Tongue (tissue), 2 donors: ENCODE results near the gene FAM117B. TPM values are rescaled to one million over a fixed set of nuclear protein-coding genes. Genes with fewer than 3 reads are reported as not detected.
"Not testable (repeated sequence)": the region's sequence is repeated elsewhere in the genome, so short reads cannot be mapped to it uniquely, and the experiment has no call there.

Source experiments
- DNase-seq: peaks from one replicate; pipeline ENCODE4 v3.0.0-alpha.2; 2015
- total RNA-seq: library from RNA; depleted of rRNA; stranded (reverse); fragments of >200 nt; gene quantifications from one replicate; pipeline ENCODE4 v1.2.3, GENCODE V29; 2014

FAM117B gene
- total RNA-seq, 1 donor from 2014 or later: 8.1 TPM

- no peak for DNase-seq
These were observed 69.5 kb downstream of the FAM117B start for GRCh38 chr2:202704248-202704647.

GRCh38 chr2:202705446-202706020 lies 70.8 kb downstream of the FAM117B start:
- no peak for DNase-seq

GRCh38 chr2:202714971-202715935 lies 80.5 kb downstream of the FAM117B start:
- not testable (repeated sequence) for DNase-seq

DNA sequence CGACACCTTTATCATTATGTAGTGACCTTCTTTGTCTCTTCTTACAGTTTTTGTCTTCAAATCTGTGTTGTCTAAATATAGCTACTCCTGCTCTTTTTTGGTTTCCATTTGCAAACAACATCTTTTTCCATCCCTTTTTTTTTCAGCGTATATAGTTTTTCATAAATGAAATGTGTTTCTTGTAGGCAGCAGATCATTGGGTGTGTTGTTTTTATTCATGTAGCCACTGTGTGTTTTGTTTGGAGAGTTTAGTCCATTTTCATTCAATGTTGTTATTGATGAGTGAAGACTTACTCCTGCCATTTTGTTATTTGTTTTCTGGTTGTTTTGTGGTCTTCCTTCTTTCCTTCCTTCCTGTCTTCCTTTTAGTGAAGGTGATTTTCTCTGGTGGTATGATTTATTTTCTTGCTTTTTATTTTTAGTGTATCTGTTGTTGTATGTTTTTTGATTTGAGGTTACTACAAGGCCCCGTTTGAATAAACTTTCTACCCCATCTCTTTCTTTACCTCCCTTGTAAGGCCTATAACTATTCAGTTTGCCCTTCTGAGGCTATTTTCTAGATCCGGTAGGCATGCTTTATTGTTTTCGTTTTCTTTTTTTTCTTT lies 81.4 kb downstream of the FAM117B start:
- no peak for DNase-seq

- DNase-seq: no peak
These were observed 82.3 kb downstream of the FAM117B start for GRCh38 chr2:202716953-202717597.

- DNase-seq: no peak
These were observed 83.0 kb downstream of the FAM117B start for GRCh38 chr2:202717598-202718310.

GRCh38 chr2:202718614-202719013 lies 83.8 kb downstream of the FAM117B start:
- no peak for DNase-seq

DNA sequence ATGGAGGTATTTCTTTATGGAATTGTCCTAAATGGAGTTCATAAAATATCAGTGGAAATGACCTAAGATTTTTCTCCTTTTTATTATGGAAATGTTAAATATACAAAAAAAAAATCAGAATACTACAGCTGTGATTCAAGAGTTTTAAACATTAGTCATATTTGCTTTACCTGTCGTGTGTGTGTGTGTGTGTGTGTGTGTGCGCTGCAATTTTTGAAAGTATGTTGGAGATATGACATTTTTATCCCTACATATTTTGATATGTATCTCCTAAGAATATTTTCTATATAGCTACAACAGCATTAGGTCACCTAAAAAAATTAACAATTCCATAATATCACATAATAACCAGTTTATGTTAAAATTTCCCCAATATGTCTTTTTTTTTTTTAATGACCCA lies 85.5 kb downstream of the FAM117B start:
- no peak for DNase-seq

GRCh38 chr2:202721621-202722020 lies 86.9 kb downstream of the FAM117B start:
- DNase-seq: no peak

GRCh38 chr2:202723746-202724145 lies 89.0 kb downstream of the FAM117B start:
- no peak for DNase-seq

- no peak for DNase-seq
These were observed 91.3 kb downstream of the FAM117B start for GRCh38 chr2:202726070-202726469.

DNA sequence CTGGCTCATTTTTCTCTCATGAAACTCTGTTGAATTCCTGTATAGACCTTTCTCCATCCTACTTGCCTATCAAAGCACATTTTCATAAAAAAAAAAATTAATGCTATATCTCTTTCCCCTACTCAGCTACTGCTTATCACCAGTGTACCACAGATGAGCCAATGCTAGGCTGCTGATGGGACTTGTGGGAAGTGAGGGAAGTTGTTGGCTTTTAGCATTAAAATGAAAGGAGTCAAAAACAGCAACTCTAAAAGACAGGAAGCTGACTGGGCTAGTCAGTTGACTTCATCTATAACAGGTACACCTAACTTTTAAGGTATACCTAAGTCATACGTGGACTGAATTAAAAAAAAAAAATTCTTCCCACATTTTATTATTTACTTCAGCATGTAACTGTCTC lies 102.1 kb downstream of the FAM117B start:
- no peak for DNase-seq

DNA sequence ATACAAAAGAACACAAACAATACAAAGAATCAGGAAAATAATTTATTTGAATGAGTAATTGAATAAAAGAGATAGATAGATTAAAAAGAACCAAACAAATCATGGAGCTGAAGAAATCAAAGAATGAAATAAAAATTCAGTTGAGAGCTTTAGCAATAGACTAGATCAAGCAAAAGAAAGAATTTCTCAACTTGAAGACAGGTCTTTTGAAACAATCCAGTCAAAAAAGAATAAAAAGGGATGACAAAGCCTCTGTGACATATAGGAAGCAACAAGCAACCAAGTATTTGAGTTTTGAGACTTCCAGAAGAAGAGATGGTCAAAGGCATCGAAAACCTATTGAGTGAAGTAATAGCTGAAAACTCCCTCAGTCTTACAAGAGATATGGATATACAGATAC lies 108.8 kb downstream of the FAM117B start:
- DNase-seq: no peak

DNA sequence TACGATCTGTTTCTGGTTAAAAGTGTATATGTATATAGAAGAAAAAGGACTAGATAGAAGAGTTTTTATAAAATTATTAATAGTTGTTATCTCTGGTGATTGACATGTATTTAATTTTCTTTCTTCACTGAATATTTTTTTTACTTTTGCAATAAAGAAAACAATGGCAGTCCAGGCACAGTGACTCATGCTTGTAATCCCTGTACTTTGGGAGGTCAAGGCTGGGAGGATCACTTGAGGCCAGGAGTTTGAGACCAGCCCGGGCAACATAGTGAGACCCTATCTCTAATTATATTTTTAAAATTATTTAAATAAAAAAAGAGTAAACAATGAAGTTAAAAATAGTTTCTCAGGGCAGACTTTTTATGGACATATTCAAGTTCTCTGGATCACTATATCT lies 114.7 kb downstream of the FAM117B start:
- no peak for DNase-seq

- no peak for DNase-seq
These were observed 116.1 kb downstream of the FAM117B start for GRCh38 chr2:202750763-202751427.

GRCh38 chr2:202752071-202752470 lies 117.3 kb downstream of the FAM117B start:
- no peak for DNase-seq

GRCh38 chr2:202754936-202755335 lies 120.2 kb downstream of the FAM117B start:
- DNase-seq: no peak

DNA sequence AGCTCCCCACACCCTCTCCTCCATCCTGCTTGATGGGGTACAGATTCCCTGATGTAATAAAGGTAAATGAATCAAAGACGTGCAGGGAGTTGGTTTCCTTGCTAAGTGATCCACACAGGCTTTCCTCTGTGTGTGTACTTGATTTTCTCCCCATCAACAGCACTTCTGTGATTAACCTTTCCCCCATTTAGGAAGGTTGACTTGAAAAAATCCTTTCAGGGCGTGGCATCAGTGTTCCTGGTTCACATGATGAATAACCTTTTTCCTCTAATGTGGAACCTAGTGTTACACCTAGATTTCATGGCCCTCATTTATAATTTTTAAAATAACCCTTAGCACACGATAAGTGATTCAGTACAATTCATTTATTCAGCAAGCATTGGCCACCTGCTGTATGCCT lies 121.8 kb downstream of the FAM117B start:
- no peak for DNase-seq

- no peak for DNase-seq
These were observed 122.6 kb downstream of the FAM117B start for GRCh38 chr2:202757339-202757738.

DNA sequence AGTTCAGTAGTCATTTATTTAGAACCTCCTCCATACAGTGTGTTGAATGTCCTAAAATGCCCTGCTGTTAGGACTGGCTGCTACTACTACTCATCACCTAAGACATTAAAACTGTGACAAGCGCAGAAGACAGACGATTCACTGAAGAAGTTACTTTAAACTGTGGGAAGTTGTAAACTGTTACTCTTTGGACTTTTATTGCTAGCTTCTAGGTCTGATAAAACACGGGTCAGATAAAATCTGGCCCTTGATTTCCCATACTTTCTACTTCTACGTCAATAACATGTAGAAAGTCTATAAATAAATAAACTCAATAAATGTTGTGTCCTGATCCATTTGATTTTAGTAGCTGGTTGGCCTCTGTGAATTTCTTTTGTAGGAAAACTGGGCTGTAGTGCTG lies 123.4 kb downstream of the FAM117B start:
- no peak for DNase-seq

- no peak for DNase-seq
These were observed 123.8 kb downstream of the FAM117B start for GRCh38 chr2:202758604-202759003.

DNA sequence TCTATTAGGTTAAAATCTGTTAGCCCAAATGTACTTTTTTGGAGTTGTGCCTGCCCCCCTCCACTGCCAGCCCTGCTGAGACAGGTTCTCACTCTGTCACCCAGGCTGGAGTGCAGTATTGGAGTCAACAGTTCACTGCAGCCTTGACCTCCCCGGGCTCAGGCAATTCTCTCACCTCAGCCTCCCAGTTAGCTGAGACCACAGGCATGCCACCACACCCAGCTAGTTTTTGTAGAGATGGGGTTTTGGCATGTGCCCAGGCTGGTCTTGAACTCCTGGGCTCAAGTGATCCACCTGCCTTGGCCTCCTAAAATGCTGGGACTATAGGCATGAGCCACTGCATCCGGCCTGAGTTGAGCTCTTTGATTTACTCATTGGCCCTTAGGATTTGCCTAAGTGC lies 126.1 kb downstream of the FAM117B start:
- no peak for DNase-seq
